ENCODE data around the gene SYT14. TPM values are rescaled to one million over a fixed set of nuclear protein-coding genes. Genes with fewer than 3 reads are reported as not detected.

The SYT14 gene
- total RNA-seq, 4 donors from 2014 or later = 7.6 to 20.0 (median 15.1) TPM

GRCh38 chr1:210081494-210081893 lies 143.5 kb downstream of the SYT14 start:
- no peak overlapping the region for H3K4me3 ChIP-seq (replicated peaks in 1 of 3)
- H3K36me3 ChIP-seq = no peaks in the 10 kb centered on the region
- no peaks in the 10 kb centered on the region for H3K4me1 ChIP-seq

DNA sequence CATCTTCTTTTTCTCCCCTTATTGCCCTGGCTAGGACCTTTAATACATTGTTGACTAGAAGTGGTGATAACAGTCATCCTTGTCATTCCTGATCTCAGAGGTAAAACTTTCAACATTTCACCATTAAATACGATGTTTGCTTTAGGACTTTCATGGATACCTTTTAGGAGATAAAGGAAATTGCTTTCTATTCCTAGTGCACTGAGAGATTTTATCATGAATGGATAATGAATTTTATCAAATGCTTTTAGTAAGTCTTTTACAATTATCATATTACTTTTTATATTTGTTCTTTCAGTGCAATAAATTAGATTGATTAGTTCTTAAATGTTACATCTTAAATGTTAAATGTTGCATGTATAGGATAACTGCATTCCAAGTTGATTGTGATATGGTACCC lies 147.3 kb downstream of the SYT14 start:
- no peak overlapping the region for H3K4me3 ChIP-seq (replicated peaks in 1 of 3)
- no peaks in the 10 kb centered on the region for H3K4me1 ChIP-seq
- no peaks in the 10 kb centered on the region for H3K9me3 ChIP-seq
- no peaks in the 10 kb centered on the region for H3K27me3 ChIP-seq
- no peak for DNase-seq
- TF ChIP-seq, protein P1, sequence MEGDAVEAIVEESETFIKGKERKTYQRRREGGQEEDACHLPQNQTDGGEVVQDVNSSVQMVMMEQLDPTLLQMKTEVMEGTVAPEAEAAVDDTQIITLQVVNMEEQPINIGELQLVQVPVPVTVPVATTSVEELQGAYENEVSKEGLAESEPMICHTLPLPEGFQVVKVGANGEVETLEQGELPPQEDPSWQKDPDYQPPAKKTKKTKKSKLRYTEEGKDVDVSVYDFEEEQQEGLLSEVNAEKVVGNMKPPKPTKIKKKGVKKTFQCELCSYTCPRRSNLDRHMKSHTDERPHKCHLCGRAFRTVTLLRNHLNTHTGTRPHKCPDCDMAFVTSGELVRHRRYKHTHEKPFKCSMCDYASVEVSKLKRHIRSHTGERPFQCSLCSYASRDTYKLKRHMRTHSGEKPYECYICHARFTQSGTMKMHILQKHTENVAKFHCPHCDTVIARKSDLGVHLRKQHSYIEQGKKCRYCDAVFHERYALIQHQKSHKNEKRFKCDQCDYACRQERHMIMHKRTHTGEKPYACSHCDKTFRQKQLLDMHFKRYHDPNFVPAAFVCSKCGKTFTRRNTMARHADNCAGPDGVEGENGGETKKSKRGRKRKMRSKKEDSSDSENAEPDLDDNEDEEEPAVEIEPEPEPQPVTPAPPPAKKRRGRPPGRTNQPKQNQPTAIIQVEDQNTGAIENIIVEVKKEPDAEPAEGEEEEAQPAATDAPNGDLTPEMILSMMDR (IDR thresholded peaks at IDR 0.05) = no peak
- no peak for TF ChIP-seq POLR2A (IDR thresholded peaks at IDR 0.05)
- 87 to 92% methylated on average over 1 of the region's 1 CpG for WGBS, 2 donors
- H3K27ac ChIP-seq = no peak overlapping the region
- intact Hi-C loops (cut with DNase I) = no loop called here
- no peaks in the 10 kb centered on the region for H3K36me3 ChIP-seq

More at GRCh38 chr1:210081494-210081893, 143.5 kb downstream of the SYT14 start:
- no peak for DNase-seq
- Histone ChIP-seq H3K27ac (no peak overlapping the region), H3K27me3 (no peaks in the 10 kb centered on the region), H3K9me3 (no peaks in the 10 kb centered on the region)
- intact Hi-C loops (cut with DNase I) = no loop called here
- no peak for TF ChIP-seq POLR2A (IDR thresholded peaks at IDR 0.05)
- TF ChIP-seq, protein P1 (IDR thresholded peaks at IDR 0.05) = no peak

DNA sequence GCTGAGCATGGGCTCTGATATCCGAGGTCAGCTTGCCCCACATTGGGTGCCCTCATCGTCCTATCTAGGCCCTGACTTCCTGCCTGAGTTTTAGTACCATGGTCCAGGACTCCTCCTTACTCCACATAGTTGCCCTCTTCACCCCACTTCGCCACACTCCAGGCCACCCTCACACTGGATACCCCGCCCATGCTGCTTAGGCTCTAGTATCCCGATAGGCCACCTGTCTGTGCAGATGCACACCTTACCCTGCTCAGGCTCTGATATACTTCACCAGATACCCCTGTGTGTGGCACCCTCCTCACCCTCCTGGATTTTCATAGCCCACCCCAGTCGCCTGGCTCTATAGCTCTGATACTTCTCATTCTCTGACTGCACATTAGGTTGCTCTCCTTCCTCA lies 149.0 kb downstream of the SYT14 start:
- H3K4me3 ChIP-seq (replicated peaks in 1 of 3) = no peak overlapping the region
- no peaks in the 10 kb centered on the region for H3K9me3 ChIP-seq
- no peaks in the 10 kb centered on the region for H3K36me3 ChIP-seq
- 86 to 95% methylated on average over 6 of the region's 6 CpGs for WGBS, 2 donors
- no peaks in the 10 kb centered on the region for H3K4me1 ChIP-seq
- no peaks in the 10 kb centered on the region for H3K27me3 ChIP-seq
- H3K27ac ChIP-seq = no peak overlapping the region
- TF ChIP-seq POLR2A (IDR thresholded peaks at IDR 0.05) = no peak
- TF ChIP-seq, protein P1 (IDR thresholded peaks at IDR 0.05) = no peak
- intact Hi-C loops (cut with DNase I) = no loop called here
- no peak for DNase-seq

GRCh38 chr1:210089855-210090254 lies 151.8 kb downstream of the SYT14 start:
- Histone ChIP-seq H3K4me3 (replicated peaks in 1 of 3) (no peak overlapping the region), H3K4me1 (no peaks in the 10 kb centered on the region), H3K27me3 (no peaks in the 10 kb centered on the region), H3K9me3 (no peaks in the 10 kb centered on the region), H3K27ac (no peak overlapping the region), H3K36me3 (no peaks in the 10 kb centered on the region)
- no peak for TF ChIP-seq POLR2A (IDR thresholded peaks at IDR 0.05)
- TF ChIP-seq, protein P1 (IDR thresholded peaks at IDR 0.05) = no peak
- DNase-seq = no peak
- intact Hi-C loops (cut with DNase I) = no loop called here
- WGBS, 2 donors = 88 to 94% methylated on average over 6 of the region's 6 CpGs

- no peak overlapping the region for H3K4me3 ChIP-seq (replicated peaks in 1 of 3)
- H3K4me1 ChIP-seq = no peaks in the 10 kb centered on the region
- WGBS, 2 donors = 88 to 93% methylated on average over 3 of the region's 3 CpGs
- no peaks in the 10 kb centered on the region for H3K9me3 ChIP-seq
- H3K36me3 ChIP-seq = no peaks in the 10 kb centered on the region
- H3K27ac ChIP-seq = no peak overlapping the region
- no peaks in the 10 kb centered on the region for H3K27me3 ChIP-seq
- no peak for TF ChIP-seq POLR2A (IDR thresholded peaks at IDR 0.05)
- TF ChIP-seq, protein P1 (IDR thresholded peaks at IDR 0.05) = no peak
- intact Hi-C loops (cut with DNase I) = no loop called here
- no peak for DNase-seq
These were observed 154.3 kb downstream of the SYT14 start for GRCh38 chr1:210092366-210092765.

Measured in thyroid gland (tissue), 4 donors.